Tongue (tissue), 3 donors: ENCODE measurements around the gene DHODH. TPM values are rescaled to one million over a fixed set of nuclear protein-coding genes. Genes with fewer than 3 reads are reported as not detected.
"Not testable (repeated sequence)": the region's sequence is repeated elsewhere in the genome, so short reads cannot be mapped to it uniquely, and the experiment has no call there.

Experiments
- DNase-seq: peaks from one replicate; pipeline ENCODE4 v3.0.0-alpha.2; 2015
- small RNA-seq: library from RNA; depleted of rRNA; stranded (forward); fragments of <200 nt; gene quantifications from one replicate; pipeline ENCODE3, GENCODE V24; 2014; ENCODE audit warnings: low replicate concordance
- total RNA-seq: library from RNA; depleted of rRNA; stranded (reverse); fragments of >200 nt; gene quantifications from one replicate; pipeline ENCODE4 v1.2.3, GENCODE V29; 2014

DHODH gene
- total RNA-seq, 1 donor from 2014 or later = 8.7 TPM

- not testable (repeated sequence) for DNase-seq
These were observed 45.8 kb downstream of the DHODH start, which contains the start of gene HP for GRCh38 chr16:72054254-72054847. TSS of gene HP (plus strand) at chr16:72054505. CDS start at chr16:72054653, 148 bp downstream.

- no peak for DNase-seq
These were observed 47.4 kb downstream of the DHODH start for GRCh38 chr16:72055911-72056310.

DNA sequence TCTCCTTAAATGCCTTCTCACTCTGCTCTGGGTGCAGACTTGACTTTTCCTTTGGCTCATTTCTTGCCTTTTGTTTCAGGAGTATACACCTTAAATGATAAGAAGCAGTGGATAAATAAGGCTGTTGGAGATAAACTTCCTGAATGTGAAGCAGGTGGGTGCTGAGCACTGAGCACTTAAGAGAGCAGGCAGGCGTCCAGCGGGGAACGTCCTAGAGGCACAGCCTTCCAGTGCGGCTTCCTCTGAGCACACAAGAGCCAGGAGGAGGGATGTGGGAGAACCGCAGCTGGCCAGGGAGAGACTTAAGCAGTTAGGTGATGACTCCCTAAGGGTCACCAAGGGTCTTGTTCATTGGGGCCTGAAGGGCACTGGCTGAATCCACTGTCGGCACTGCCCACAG, 48.8 kb downstream of the DHODH start:
- not testable (repeated sequence) for DNase-seq

DNA sequence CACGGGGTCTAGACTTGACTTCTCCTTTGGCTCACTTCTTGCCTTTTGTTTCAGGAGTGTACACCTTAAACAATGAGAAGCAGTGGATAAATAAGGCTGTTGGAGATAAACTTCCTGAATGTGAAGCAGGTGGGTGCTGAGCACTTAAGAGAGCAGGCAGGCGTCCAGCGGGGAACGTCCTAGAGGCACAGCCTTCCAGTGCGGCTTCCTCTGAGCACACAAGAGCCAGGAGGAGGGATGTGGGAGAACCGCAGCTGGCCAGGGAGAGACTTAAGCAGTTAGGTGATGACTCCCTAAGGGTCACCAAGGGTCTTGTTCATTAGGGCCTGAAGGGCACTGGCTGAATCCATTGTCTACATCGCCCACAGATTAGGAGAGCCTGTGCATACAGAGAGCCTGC, 50.5 kb downstream of the DHODH start:
- DNase-seq = not testable (repeated sequence)

DNA sequence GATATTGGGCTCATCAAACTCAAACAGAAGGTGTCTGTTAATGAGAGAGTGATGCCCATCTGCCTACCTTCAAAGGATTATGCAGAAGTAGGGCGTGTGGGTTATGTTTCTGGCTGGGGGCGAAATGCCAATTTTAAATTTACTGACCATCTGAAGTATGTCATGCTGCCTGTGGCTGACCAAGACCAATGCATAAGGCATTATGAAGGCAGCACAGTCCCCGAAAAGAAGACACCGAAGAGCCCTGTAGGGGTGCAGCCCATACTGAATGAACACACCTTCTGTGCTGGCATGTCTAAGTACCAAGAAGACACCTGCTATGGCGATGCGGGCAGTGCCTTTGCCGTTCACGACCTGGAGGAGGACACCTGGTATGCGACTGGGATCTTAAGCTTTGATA, 51.9 kb downstream of the DHODH start:
- DNase-seq = no peak

DNA sequence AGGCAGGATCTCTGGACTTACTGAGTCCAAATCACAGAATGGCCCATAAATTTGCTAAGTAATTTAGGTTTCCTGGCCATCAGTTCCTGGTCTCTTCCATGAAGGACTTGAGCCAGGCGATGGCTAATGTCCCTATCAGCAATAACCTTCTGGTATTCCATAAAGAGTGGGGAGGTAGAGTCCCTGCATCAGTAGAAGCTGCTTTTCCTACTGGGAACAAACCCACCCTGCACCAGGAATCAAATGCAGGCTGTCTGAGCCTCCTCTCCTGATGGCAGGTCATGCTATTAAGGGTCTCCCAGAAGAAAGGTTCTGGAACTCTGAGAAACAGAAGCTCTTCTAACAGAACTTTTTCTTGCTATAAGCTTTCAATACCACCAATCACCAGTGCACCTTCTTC, 53.0 kb downstream of the DHODH start:
- DNase-seq = no peak

DNA sequence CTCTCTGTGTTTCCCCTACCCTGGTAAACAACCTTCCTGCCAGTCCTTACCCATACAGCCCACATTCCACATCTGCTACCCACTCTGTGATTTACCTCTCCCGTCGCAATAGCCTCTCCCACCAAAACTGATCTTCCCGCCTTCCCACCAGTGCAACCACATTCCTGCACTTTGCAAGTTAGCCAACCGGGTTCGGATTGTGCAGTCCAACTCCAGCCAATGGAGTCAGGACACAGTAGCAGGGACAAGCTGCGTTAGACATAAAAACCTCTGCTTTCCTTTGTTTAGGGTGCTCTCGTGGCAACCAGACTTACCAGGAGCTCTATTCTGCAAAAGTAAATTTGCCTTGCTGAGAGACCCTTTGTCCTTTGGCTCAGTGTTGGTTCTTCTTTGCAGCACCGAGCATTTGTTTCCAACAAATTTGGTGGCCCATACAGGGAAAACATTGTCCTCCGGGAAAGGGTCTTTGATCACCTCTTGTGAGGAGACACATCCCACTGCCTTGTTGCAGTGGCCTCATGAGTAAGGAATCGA, 55.9 kb downstream of the DHODH start:
- DNase-seq = no peak

- DNase-seq = peak; percentile 34
These were observed 58.2 kb downstream of the DHODH start for GRCh38 chr16:72066747-72067146.

DNA sequence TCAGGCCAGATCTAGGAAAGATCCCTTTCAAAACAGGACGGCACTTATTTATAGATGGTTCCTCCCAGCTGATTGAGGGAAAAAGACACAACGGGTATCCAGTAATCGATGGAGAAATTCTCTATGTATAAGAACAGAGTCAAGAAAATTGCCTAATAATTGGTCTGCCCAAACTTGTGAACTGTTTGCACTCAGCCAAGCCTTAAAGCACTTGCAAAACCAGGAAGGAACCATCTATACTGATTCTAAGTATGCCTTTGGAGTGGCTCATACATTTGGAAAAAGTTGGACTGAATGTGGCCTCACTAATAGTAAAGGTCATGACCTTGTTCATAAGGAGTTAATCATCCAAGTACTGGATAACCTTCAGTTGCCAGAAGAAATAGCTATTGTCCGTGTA, 60.4 kb downstream of the DHODH start:
- no peak for DNase-seq

- DNase-seq = no peak
These were observed 64.2 kb downstream of the DHODH start for GRCh38 chr16:72072514-72073342.

DNA sequence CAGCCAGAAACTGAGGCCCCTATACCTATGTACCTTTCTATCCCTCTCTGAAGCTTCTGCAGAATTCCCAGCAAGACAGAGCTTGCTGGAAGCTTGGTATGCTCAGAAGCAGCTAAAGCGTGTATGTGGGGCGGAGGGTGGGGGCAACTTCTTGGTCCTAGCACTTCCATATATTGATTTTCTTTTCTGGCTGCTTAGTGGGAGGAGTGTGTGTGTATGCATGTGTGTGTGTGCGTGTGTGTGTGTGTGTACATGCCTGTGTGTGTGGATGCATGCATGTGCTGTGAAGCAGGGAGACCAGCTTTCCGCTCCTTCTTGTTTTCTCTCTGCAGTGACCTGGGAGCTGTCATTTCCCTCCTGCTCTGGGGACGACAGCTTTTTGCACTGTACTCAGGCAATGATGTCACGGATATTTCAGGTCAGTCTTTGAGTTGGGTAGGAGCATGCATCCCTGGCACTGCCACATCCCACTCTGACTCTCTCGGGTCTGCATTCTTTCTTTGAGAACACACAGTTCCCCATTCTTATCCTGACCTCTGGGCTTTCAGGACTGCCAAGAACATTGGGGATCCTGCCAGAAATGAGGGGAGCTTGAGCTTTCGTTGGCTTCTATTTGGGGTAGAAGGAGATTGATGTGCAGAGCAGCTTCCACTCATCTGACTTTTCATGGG, 65.2 kb downstream of the DHODH start:
- no peak for DNase-seq

- not testable (repeated sequence) for DNase-seq
These were observed 66.5 kb downstream of the DHODH start for GRCh38 chr16:72075067-72075466.

Small RNA genes within 50 kb of the gene (small RNA-seq; reads per million reads assigned to genes)
- not detected for gene RPL39P31

Other genes with a start within 250 kb of the DHODH start
- 109 TPM for gene AP1G1, start 199.9 kb upstream of the DHODH start, total RNA-seq
- 24.1 TPM for gene ATXN1L, start 162.8 kb upstream of the DHODH start, total RNA-seq
- gene ZNF821, start 124.6 kb upstream of the DHODH start, total RNA-seq = 6.6 TPM
- 213 TPM for gene IST1, start 113.2 kb upstream of the DHODH start, total RNA-seq
- gene PKD1L3, start 8.3 kb upstream of the DHODH start, total RNA-seq = 0.10 TPM
- 2.4 TPM for gene HP, start 45.8 kb downstream of the DHODH start, total RNA-seq
- not detected for gene HPR, start 54.5 kb downstream of the DHODH start, total RNA-seq
- gene TXNL4B, start 84.9 kb downstream of the DHODH start, total RNA-seq = 8.2 TPM
- 54.2 TPM for gene DHX38, start 85.1 kb downstream of the DHODH start, total RNA-seq
- 8.1 TPM for gene PMFBP1, start 163.4 kb downstream of the DHODH start, total RNA-seq